Measurements from ENCODE around the gene MED26. TPM values are rescaled to one million over a fixed set of nuclear protein-coding genes. Genes with fewer than 3 reads are reported as not detected.

Gene MED26
- total and polyA plus RNA-seq, 9 of the 15 experiments (the other 6 are each of a cell fraction or from before 2014, with no cell fraction given), result 0.71 to 15.1 (median 6.2) TPM

DNA sequence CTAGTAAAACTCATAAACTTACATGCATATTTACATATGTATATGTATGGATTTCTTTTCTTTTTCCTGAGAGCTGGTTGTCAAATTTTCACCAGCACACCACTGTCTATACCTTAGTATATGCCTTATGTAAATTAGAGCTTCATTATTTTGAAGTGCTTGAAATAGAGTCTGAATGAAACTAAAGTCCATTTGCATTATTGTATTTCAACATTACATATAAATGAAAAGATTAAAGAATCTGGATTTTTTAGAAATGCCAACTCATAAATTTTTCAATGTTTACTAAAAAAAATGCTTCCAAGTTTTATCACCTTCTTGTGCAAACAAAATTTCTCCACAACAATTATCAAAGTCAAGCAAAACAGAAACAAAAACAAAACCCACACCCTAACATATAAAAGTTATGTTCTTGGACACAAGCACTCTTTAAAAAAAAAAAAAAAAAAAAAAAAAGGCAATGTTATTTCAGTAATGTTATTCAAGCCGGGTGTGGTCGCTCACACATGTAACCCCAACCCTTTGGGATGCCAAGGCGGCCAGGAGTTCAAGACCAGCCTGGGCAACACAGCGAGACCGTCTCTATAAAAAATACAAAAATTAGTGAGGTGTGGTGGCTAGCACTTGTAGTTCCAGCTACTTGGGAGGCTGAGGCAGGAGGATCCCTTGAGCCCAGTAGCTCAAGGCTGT, 18.3 kb downstream of the MED26 start (continued):
- no peak for TF ChIP-seq RHOXF2B (CRISPR knock-in tag; conservative IDR thresholded peaks at IDR 0.05)
- TF ChIP-seq ZNF584 (CRISPR knock-in tag; IDR thresholded peaks at IDR 0.05; ENCODE audit: low read depth), result no peak
- TF ChIP-seq, protein P1, sequence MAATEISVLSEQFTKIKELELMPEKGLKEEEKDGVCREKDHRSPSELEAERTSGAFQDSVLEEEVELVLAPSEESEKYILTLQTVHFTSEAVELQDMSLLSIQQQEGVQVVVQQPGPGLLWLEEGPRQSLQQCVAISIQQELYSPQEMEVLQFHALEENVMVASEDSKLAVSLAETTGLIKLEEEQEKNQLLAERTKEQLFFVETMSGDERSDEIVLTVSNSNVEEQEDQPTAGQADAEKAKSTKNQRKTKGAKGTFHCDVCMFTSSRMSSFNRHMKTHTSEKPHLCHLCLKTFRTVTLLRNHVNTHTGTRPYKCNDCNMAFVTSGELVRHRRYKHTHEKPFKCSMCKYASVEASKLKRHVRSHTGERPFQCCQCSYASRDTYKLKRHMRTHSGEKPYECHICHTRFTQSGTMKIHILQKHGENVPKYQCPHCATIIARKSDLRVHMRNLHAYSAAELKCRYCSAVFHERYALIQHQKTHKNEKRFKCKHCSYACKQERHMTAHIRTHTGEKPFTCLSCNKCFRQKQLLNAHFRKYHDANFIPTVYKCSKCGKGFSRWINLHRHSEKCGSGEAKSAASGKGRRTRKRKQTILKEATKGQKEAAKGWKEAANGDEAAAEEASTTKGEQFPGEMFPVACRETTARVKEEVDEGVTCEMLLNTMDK (IDR thresholded peaks at IDR 0.05; ENCODE audit: borderline replicate concordance, insufficient read depth, low read depth, low read length, poor library complexity, severe bottlenecking), result no peak
- TF ChIP-seq HNRNPLL (IDR thresholded peaks at IDR 0.05; ENCODE audit: low read depth, low read length, poor library complexity, severe bottlenecking), result no peak
- TF ChIP-seq, protein P2, sequence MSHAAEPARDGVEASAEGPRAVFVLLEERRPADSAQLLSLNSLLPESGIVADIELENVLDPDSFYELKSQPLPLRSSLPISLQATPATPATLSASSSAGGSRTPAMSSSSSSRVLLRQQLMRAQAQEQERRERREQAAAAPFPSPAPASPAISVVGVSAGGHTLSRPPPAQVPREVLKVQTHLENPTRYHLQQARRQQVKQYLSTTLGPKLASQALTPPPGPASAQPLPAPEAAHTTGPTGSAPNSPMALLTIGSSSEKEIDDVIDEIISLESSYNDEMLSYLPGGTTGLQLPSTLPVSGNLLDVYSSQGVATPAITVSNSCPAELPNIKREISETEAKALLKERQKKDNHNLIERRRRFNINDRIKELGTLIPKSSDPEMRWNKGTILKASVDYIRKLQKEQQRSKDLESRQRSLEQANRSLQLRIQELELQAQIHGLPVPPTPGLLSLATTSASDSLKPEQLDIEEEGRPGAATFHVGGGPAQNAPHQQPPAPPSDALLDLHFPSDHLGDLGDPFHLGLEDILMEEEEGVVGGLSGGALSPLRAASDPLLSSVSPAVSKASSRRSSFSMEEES (CRISPR knock-in tag; IDR thresholded peaks at IDR 0.05), result no peak
- no peak for TF ChIP-seq ZNF384 (IDR thresholded peaks at IDR 0.05; ENCODE audit: low read depth, low read length)

All from K562 (cell line).